Endothelial cell of umbilical vein (primary cell): ENCODE measurements around the gene NFYA. TPM values are rescaled to one million over a fixed set of nuclear protein-coding genes. Genes with fewer than 3 reads are reported as not detected.

ENCODE experiments used
- BruUV-seq: library from RNA; stranded (reverse); fragments of 400-500 nt; replicated peaks from 2 replicates; lab custom pipeline; 2021; lab: Mats Ljungman, UMichigan
- CTCF ChIA-PET: fragments of 300-600, 350-600 bp; sonication (Branson Sonifier 250); formaldehyde crosslinking; loops from one replicate; lab custom pipeline; 2021; ENCODE audit warnings: antibody characterized with exemption, inconsistent platforms; lab: Charles Lee
- POLR2A ChIA-PET: fragments of 300-600, 350-600 bp; sonication (Branson Sonifier 250); formaldehyde crosslinking; loops from one replicate; lab custom pipeline; 2021; ENCODE audit warnings: antibody characterized with exemption, inconsistent platforms; lab: Charles Lee
- DNase-seq: peaks from one replicate; pipeline ENCODE4 v3.0.0-alpha.2; 2011; ENCODE audit warnings: low read depth, low spot score
- FAIRE-seq: peaks from 2 replicates; lab custom pipeline; 2011; peaks lifted over from hg19 to GRCh38; lab: Jason Lieb, UNC
- H2AFZ ChIP-seq: 2 replicates; pipeline ENCODE4 v1.6.0; 2012; ENCODE audit warnings: low read depth, low read length, control low read depth, inconsistent platforms
- H3K27ac ChIP-seq: 2 replicates; pipeline ENCODE4 v1.5.1; 2011; ENCODE audit warnings: low read depth, mild to moderate bottlenecking, control low read depth, low read length, moderate library complexity; ENCODE audit not compliant: insufficient read depth
- H3K27me3 ChIP-seq, 2 experiments: 2 replicates each; pipeline versions ENCODE4 v1.6.0 to v1.6.1; 2011; ENCODE audit warnings: low read length in 2 of 2, mixed read lengths in 1 of 2; ENCODE audit not compliant: control insufficient read depth in 2 of 2, insufficient read depth in 2 of 2
- H3K36me3 ChIP-seq, 2 experiments: 2 replicates in 1 of 2; 3 replicates in 1 of 2; pipeline ENCODE4 v1.5.1; 2011; ENCODE audit warnings: low read length in 2 of 2, mild to moderate bottlenecking in 1 of 2, moderate library complexity in 1 of 2; ENCODE audit not compliant: control insufficient read depth in 2 of 2, insufficient read depth in 2 of 2; ENCODE audit errors: extremely low read depth in 1 of 2
- H3K4me1 ChIP-seq: 3 replicates; pipeline ENCODE4 v1.5.1; 2011; ENCODE audit warnings: mild to moderate bottlenecking, low read length; ENCODE audit not compliant: control insufficient read depth, insufficient read depth; ENCODE audit errors: extremely low read depth
- H3K4me2 ChIP-seq: 2 replicates; pipeline ENCODE4 v1.6.1; 2011; ENCODE audit warnings: low read length, control low read depth, mixed read lengths; ENCODE audit not compliant: insufficient read depth
- H3K4me3 ChIP-seq, 3 experiments: fragments of 200-600 bp in 1 of 3; sonication (generic), shearing (Covaris generic) in 1 of 3; replicated peaks in 1 of 3; 2 replicates each; pipeline ENCODE4 v1.5.1; 2011 to 2016; ENCODE audit warnings: control low read depth in 3 of 3, low read length in 3 of 3, mild to moderate bottlenecking in 2 of 3, inconsistent platforms in 1 of 3, low read depth in 1 of 3, moderate library complexity in 1 of 3; ENCODE audit not compliant: insufficient read depth in 1 of 3
- H3K79me2 ChIP-seq: 2 replicates; pipeline ENCODE4 v1.6.0; 2012; ENCODE audit warnings: low read length, inconsistent platforms; ENCODE audit not compliant: control insufficient read depth, insufficient read depth
- H3K9ac ChIP-seq: replicated peaks from 2 replicates; pipeline ENCODE3; 2011; ENCODE audit warnings: low read length, control low read depth; ENCODE audit not compliant: insufficient read depth; ENCODE audit errors: extremely low read depth
- H3K9me1 ChIP-seq: replicated peaks from 3 replicates; pipeline ENCODE4 v1.6.0; 2011; ENCODE audit warnings: mild to moderate bottlenecking, low read length; ENCODE audit not compliant: control insufficient read depth, insufficient read depth; ENCODE audit errors: extremely low read depth
- H3K9me3 ChIP-seq: replicated peaks from 2 replicates; pipeline ENCODE4 v1.5.1; 2012; ENCODE audit warnings: low read length, inconsistent platforms; ENCODE audit not compliant: control insufficient read depth, insufficient read depth
- H4K20me1 ChIP-seq: replicated peaks from 2 replicates; pipeline ENCODE3; 2011; ENCODE audit warnings: mild to moderate bottlenecking, low read length; ENCODE audit not compliant: control insufficient read depth, insufficient read depth; ENCODE audit errors: extremely low read depth
- CTCF ChIP-seq, 2 donors: IDR thresholded peaks; 1 replicate in 1 of 2; 2 replicates in 1 of 2; pipeline ENCODE4 v1.5.1; 2011; ENCODE audit warnings: low read length in 2 of 2, mild to moderate bottlenecking in 2 of 2, moderate library complexity in 2 of 2, control low read depth in 1 of 2, inconsistent platforms in 1 of 2, low read depth in 1 of 2; ENCODE audit not compliant: insufficient read depth in 1 of 2; ENCODE audit errors: extremely low read depth in 1 of 2
- EZH2 ChIP-seq: IDR thresholded peaks from 2 replicates; pipeline ENCODE4 v1.6.1; 2012; ENCODE audit warnings: borderline replicate concordance, low read depth, mild to moderate bottlenecking, moderate library complexity, low read length, inconsistent platforms; ENCODE audit not compliant: severe bottlenecking
- FOS ChIP-seq: IDR thresholded peaks from 2 replicates; pipeline ENCODE4 v1.6.1; 2011; ENCODE audit warnings: mild to moderate bottlenecking, low read length, moderate library complexity, borderline replicate concordance; ENCODE audit not compliant: insufficient read depth
- GATA2 ChIP-seq: IDR thresholded peaks from 2 replicates; pipeline ENCODE4 v1.7.0; 2011; ENCODE audit warnings: low read depth, mild to moderate bottlenecking, moderate library complexity, mixed read lengths, low read length; ENCODE audit not compliant: insufficient read length, insufficient read depth
- JUN ChIP-seq: IDR thresholded peaks from 2 replicates; pipeline ENCODE4 v1.6.1; 2011; ENCODE audit warnings: borderline replicate concordance, low read depth; ENCODE audit not compliant: insufficient read length, insufficient read depth
- MYC ChIP-seq: IDR thresholded peaks from one replicate; pipeline ENCODE4 v1.6.1; 2011; ENCODE audit warnings: mild to moderate bottlenecking, low read depth, low read length
- POLR2A ChIP-seq: IDR thresholded peaks from 2 replicates; pipeline ENCODE4 v1.6.1; 2012; ENCODE audit warnings: low read depth, mild to moderate bottlenecking, control low read depth, low read length
- POLR2AphosphoS5 ChIP-seq: IDR thresholded peaks from 2 replicates; pipeline ENCODE4 v1.6.1; 2012; ENCODE audit warnings: low read depth, mild to moderate bottlenecking, control low read depth, low read length, moderate library complexity; ENCODE audit not compliant: insufficient read depth
- dilution Hi-C: fragments of 300-500 bp; cut with MboI; formaldehyde crosslinking; loops from one replicate; pipeline ENCODE4 v1.15.0; 2019; ENCODE audit warnings: low sequenced_read_pairs; ENCODE audit not compliant: extremely low pct_ligation_motif_present
- intact Hi-C: fragments of 100-400 bp; cut with micrococcal nuclease; formaldehyde crosslinking; loops from one replicate; pipeline ENCODE4 v1.10.0; 2022
- polyA plus RNA-seq, 4 experiments: library from polyadenylated mRNA; depleted of rRNA in 3 of 4; stranded (reverse) in 3 of 4; unstranded in 1 of 4; fragments of >200 nt; gene quantifications; 2 replicates each; pipeline versions ENCODE4 v1.2.1 to v1.2.3, GENCODE V29; 2011 to 2012; ENCODE audit warnings: missing spikeins in 1 of 4
- total RNA-seq: library from RNA; stranded (reverse); gene quantifications from 2 replicates; pipeline ENCODE4 v1.2.3, GENCODE V29; 2021
- TF ChIP-seq, protein P1 (sequence below): IDR thresholded peaks from 2 replicates; pipeline ENCODE4 v1.6.1; 2011; ENCODE audit not compliant: insufficient read depth, insufficient read length

NFYA gene
- total and polyA plus RNA-seq, 2 donors (not counting 3 experiments of a cell fraction or from before 2014, with no cell fraction given) = 13.1 to 29.0 TPM

DNA sequence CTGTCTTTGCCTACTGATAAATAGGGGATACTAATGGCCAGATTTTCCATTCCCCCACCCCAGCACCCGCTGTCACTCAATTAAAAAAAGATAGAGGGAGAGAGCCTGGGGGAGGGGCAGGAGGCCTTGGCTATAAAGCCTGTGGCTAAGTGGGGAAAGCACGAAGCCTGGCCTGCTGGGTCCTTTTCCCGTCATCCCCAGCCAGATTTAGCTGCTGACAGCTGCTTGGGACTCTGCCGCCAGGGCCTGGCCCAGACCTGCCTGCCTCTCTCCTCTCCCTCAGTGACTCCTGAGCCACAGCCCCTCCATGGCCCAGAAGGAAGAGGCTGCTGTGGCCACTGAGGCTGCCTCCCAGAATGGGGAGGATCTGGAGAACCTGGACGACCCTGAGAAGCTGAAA, 19.7 kb upstream of the NFYA start, which contains the start of gene APOBEC2:
Gene APOBEC2, plus strand, starts transcription at position 162 of the 400 bp plus-strand sequence. Its CDS starts 146 bp downstream, at position 308.
- Histone ChIP-seq H3K9ac (no peak within 1 kb of the TSS), H3K27me3 (peaks cover 0 to 3% of the 10 kb centered on the region in 2 experiments), H3K9me1 (no peaks in the 10 kb centered on the region), H3K79me2 (no peaks in the 10 kb centered on the region), H3K4me3 (no peak within 1 kb of the TSS), H3K36me3 (no peaks in the 10 kb centered on the region), H3K27ac (no peak within 1 kb of the TSS), H4K20me1 (no peaks in the 10 kb centered on the region), H3K4me2 (no peak within 1 kb of the TSS), H2AFZ (no peak within 1 kb of the TSS), H3K4me1 (peaks cover 5% of the 10 kb centered on the region), H3K9me3 (no peaks in the 10 kb centered on the region)
- CTCF ChIA-PET = interaction anchor here (2.1 to 4.3 kb wide), 2 partner anchors 13 to 25 kb away, joined by 5 to 22 read pairs; partner anchors contain the start of gene UNC5CL
- BruUV-seq = no TSS peak
- TF ChIP-seq POLR2A = no peak
- TF ChIP-seq JUN = no peak
- no peak for TF ChIP-seq GATA2
- TF ChIP-seq, protein P1, sequence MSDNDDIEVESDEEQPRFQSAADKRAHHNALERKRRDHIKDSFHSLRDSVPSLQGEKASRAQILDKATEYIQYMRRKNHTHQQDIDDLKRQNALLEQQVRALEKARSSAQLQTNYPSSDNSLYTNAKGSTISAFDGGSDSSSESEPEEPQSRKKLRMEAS = no peak
- TF ChIP-seq EZH2 = no peak
- TF ChIP-seq POLR2AphosphoS5 = no peak
- TF ChIP-seq FOS = no peak
- no peak for TF ChIP-seq MYC
- TF ChIP-seq CTCF (IDR thresholded peaks at IDR 0.05; ENCODE audit: extremely low read depth in 1 of 2, insufficient read depth in 1 of 2, low read depth in 1 of 2, low read length in 2 of 2) = no peak
- dilution Hi-C loops (no loop called here), intact Hi-C loops (no loop called here)
- FAIRE-seq = no peak
- POLR2A ChIA-PET = no interaction called here
- no peak for DNase-seq
